SU-DHL-6 (cell line): ENCODE data around the gene URAD.

Source experiments
- H2AFZ ChIP-seq: fragments of 200-600 bp; sonication (generic); 2 replicates; pipeline ENCODE4 v1.6.1; 2014; ENCODE audit warnings: low read depth, mild to moderate bottlenecking, moderate library complexity, mixed read lengths, antibody characterized with exemption, low read length; ENCODE audit not compliant: severe bottlenecking
- H3F3A ChIP-seq: fragments of 200-600 bp; shearing (Covaris generic); 2 replicates; pipeline ENCODE4 v1.6.0; 2016; ENCODE audit warnings: antibody characterized with exemption, mild to moderate bottlenecking; ENCODE audit not compliant: insufficient read depth
- H3K27ac ChIP-seq: fragments of 200-600 bp; sonication (generic); 2 replicates; pipeline ENCODE4 v1.5.1; 2016; ENCODE audit warnings: low read depth, mild to moderate bottlenecking, low read length, moderate library complexity, mixed read lengths
- H3K27me3 ChIP-seq: fragments of 200-600 bp; sonication (generic), shearing (Covaris generic); 2 replicates; pipeline ENCODE4 v1.6.0; 2014; ENCODE audit warnings: mild to moderate bottlenecking, low read length
- H3K36me3 ChIP-seq: fragments of 200-600 bp; sonication (generic); 2 replicates; pipeline ENCODE4 v1.6.1; 2014; ENCODE audit warnings: mild to moderate bottlenecking, low read length, mixed read lengths
- H3K4me2 ChIP-seq: fragments of 300-600, 200-600 bp; shearing (Covaris generic), sonication (generic); 2 replicates; pipeline ENCODE4 v1.6.0; 2014; ENCODE audit warnings: low read length, low read depth, mild to moderate bottlenecking; ENCODE audit not compliant: poor library complexity, severe bottlenecking
- H3K4me3 ChIP-seq: fragments of 200-600 bp; sonication (generic); 2 replicates; pipeline ENCODE4 v1.5.1; 2014; ENCODE audit warnings: antibody characterized with exemption, low read length, mild to moderate bottlenecking, mixed read lengths; ENCODE audit not compliant: insufficient read depth, poor library complexity, severe bottlenecking
- H3K79me2 ChIP-seq: fragments of 200-600 bp; sonication (generic); 2 replicates; pipeline ENCODE4 v1.6.1; 2014; ENCODE audit warnings: mild to moderate bottlenecking, low read length, moderate library complexity; ENCODE audit not compliant: insufficient read depth
- H3K9ac ChIP-seq: fragments of 200-600 bp; sonication (generic); 2 replicates; pipeline ENCODE4 v1.7.0; 2014; ENCODE audit warnings: mild to moderate bottlenecking, low read length
- H3K9me2 ChIP-seq: fragments of 200-600 bp; sonication (generic); replicated peaks from 2 replicates; pipeline ENCODE4 v1.6.1; 2014; ENCODE audit warnings: low read length; ENCODE audit not compliant: insufficient read depth
- H3K9me3 ChIP-seq: fragments of 200-600 bp; sonication (generic); 2 replicates; pipeline ENCODE4 v1.6.1; 2014; ENCODE audit warnings: low read length, mixed read lengths; ENCODE audit not compliant: insufficient read depth
- H4K20me1 ChIP-seq: fragments of 200-600 bp; sonication (generic); 2 replicates; pipeline ENCODE4 v1.6.1; 2014; ENCODE audit warnings: low read depth, mild to moderate bottlenecking, antibody characterized with exemption, low read length, moderate library complexity, mixed read lengths
- EZH2phosphoT487 ChIP-seq: fragments of 200-600 bp; sonication (generic), shearing (Covaris generic); conservative IDR thresholded peaks from 2 replicates; pipeline ENCODE4 v1.6.1; 2018; ENCODE audit warnings: mild to moderate bottlenecking, antibody characterized with exemption, low read length, moderate library complexity, mixed read lengths
- TF ChIP-seq, protein P1 (sequence below): fragments of 200-600 bp; sonication (generic); IDR thresholded peaks from one replicate; pipeline ENCODE4 v1.5.1; 2017; ENCODE audit warnings: antibody characterized with exemption, mild to moderate bottlenecking, low read length, moderate library complexity; ENCODE audit not compliant: insufficient read depth, poor library complexity, severe bottlenecking

Gene URAD, protein sequence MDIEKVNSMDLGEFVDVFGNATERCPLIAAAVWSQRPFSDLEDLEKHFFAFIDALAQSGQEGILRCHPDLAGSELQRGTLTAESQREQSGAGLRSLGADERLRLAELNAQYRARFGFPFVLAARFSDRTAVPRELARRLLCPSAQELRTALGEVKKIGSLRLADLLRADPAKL

DNA sequence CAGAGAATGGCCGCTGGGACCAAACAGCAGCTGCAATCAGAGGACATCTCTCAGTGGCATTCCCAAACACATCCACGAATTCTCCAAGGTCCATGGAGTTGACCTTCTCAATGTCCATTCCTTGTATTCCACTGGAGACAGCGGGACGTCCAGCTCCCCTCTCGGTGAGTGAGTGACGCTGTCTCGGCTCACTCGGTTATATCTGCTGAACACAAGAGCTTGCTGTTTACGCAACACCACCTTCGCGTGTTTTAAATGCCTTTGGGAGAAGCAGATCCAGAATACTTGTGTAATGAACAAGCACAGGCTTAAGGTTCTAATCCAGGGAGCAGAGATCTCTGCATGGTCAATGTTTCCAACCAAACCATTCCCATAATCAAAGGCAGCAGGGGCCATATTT, at the start of gene URAD:
TSS of gene URAD (minus strand) at position 174 of the 400 bp plus-strand sequence. CDS start at position 118, 56 bp downstream.
- no peaks in the 10 kb centered on the region for H3F3A ChIP-seq
- no peak within 1 kb of the TSS for H3K4me2 ChIP-seq
- H3K36me3 ChIP-seq: no peaks in the 10 kb centered on the region
- H3K9ac ChIP-seq: no peak within 1 kb of the TSS
- no peaks in the 10 kb centered on the region for H3K9me3 ChIP-seq
- H3K79me2 ChIP-seq: no peaks in the 10 kb centered on the region
- no peak within 1 kb of the TSS for H2AFZ ChIP-seq
- H3K9me2 ChIP-seq: no peaks in the 10 kb centered on the region
- no peaks in the 10 kb centered on the region for H4K20me1 ChIP-seq
- no peaks in the 10 kb centered on the region for H3K27me3 ChIP-seq
- H3K4me3 ChIP-seq: no peak within 1 kb of the TSS
- H3K27ac ChIP-seq: no peak within 1 kb of the TSS
- no peak for TF ChIP-seq EZH2phosphoT487

DNA sequence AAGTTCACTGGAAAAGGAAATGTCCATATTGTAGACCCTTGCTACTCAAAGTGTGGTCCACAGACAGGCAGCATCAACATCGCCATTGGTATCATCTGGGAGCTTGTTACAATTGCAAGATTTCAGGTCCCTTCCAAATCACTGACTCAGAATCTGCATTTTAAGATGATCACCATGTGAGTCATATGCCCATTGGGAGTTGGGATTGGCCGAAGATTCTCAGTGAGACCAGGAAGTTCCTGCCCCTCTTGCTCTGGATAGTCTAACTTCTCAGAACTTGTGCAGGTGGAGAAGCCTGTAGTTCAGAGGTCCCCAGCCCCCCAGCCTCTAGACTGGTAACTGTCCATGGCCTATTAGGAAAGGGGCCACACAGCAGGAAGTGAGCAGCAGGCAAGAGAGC, 48.9 kb upstream of the URAD start:
- TF ChIP-seq, protein P1, sequence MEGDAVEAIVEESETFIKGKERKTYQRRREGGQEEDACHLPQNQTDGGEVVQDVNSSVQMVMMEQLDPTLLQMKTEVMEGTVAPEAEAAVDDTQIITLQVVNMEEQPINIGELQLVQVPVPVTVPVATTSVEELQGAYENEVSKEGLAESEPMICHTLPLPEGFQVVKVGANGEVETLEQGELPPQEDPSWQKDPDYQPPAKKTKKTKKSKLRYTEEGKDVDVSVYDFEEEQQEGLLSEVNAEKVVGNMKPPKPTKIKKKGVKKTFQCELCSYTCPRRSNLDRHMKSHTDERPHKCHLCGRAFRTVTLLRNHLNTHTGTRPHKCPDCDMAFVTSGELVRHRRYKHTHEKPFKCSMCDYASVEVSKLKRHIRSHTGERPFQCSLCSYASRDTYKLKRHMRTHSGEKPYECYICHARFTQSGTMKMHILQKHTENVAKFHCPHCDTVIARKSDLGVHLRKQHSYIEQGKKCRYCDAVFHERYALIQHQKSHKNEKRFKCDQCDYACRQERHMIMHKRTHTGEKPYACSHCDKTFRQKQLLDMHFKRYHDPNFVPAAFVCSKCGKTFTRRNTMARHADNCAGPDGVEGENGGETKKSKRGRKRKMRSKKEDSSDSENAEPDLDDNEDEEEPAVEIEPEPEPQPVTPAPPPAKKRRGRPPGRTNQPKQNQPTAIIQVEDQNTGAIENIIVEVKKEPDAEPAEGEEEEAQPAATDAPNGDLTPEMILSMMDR: no peak
- no peak for TF ChIP-seq EZH2phosphoT487
- H3K9me2 ChIP-seq: no peaks in the 10 kb centered on the region
- no peak overlapping the region for H2AFZ ChIP-seq
- H3K4me2 ChIP-seq: no peak overlapping the region
- no peak overlapping the region for H3K4me3 ChIP-seq
- H3K79me2 ChIP-seq: no peaks in the 10 kb centered on the region
- no peak overlapping the region for H3K27ac ChIP-seq
- H3K9me3 ChIP-seq: no peaks in the 10 kb centered on the region
- no peaks in the 10 kb centered on the region for H4K20me1 ChIP-seq
- no peaks in the 10 kb centered on the region for H3K36me3 ChIP-seq
- H3F3A ChIP-seq: no peaks in the 10 kb centered on the region
- no peaks in the 10 kb centered on the region for H3K27me3 ChIP-seq
- no peak overlapping the region for H3K9ac ChIP-seq

DNA sequence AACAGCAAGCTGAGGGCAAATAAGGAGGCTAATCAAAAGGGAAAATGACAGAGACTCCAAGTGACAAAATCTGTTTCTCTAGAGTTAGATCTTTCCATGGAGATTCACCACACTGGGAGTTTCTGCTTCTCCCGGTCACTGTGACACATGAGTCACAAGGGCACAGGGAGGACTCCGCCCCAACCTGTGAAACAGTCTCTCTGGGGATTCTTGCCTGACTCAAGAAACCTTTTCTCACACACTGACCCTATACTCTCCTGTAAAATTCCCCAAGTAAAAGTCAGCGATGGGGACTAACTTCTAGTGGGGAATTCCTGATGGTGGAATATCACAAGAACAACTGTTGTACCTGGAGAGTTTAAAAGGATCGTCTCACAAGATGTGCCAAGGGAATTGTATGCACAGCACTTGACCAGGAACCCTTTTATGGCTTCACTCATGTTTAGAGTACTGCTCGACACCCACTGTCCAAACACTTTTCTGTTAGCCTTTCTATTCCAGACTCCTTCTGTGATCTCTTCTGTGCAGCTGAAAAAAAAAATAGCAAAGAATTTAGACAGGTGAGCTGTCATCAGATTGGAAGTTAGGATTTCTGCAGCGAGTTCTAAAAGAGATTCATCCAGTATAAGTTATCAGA, 46.8 kb upstream of the URAD start:
- H3K36me3 ChIP-seq: no peaks in the 10 kb centered on the region
- TF ChIP-seq, protein P1: no peak
- TF ChIP-seq EZH2phosphoT487: no peak
- no peak overlapping the region for H3K4me3 ChIP-seq
- no peaks in the 10 kb centered on the region for H3F3A ChIP-seq
- H3K79me2 ChIP-seq: no peaks in the 10 kb centered on the region
- no peaks in the 10 kb centered on the region for H3K9me2 ChIP-seq
- H3K27ac ChIP-seq: no peak overlapping the region
- no peak overlapping the region for H3K9ac ChIP-seq
- H3K27me3 ChIP-seq: no peaks in the 10 kb centered on the region
- H2AFZ ChIP-seq: no peak overlapping the region
- no peak overlapping the region for H3K4me2 ChIP-seq
- H3K9me3 ChIP-seq: no peaks in the 10 kb centered on the region
- no peaks in the 10 kb centered on the region for H4K20me1 ChIP-seq
